H7 (cell line): ENCODE results near the gene P2RX4. TPM values are rescaled to one million over a fixed set of nuclear protein-coding genes. Genes with fewer than 3 reads are reported as not detected.
"Not testable (repeated sequence)": the region's sequence is repeated elsewhere in the genome, so short reads cannot be mapped to it uniquely, and the experiment has no call there.

Experiments
- DNase-seq: peaks from one replicate; pipeline ENCODE4 v3.0.0; 2012
- H3K27me3 ChIP-seq: 2 replicates; pipeline ENCODE4 v1.6.0; 2011; ENCODE audit warnings: mild to moderate bottlenecking, low read length; ENCODE audit not compliant: control insufficient read depth, insufficient read depth
- H3K36me3 ChIP-seq: replicated peaks from 2 replicates; pipeline ENCODE4 v1.5.1; 2011; ENCODE audit warnings: low read length; ENCODE audit not compliant: control insufficient read depth, insufficient read depth
- H3K4me3 ChIP-seq: 2 replicates; pipeline ENCODE4 v1.5.1; 2011; ENCODE audit warnings: low read depth, mild to moderate bottlenecking, control low read depth, low read length, moderate library complexity; ENCODE audit not compliant: insufficient read depth
- total RNA-seq: library from RNA; depleted of rRNA; stranded (reverse); fragments of >200 nt; shearing (Covaris generic); gene quantifications from 2 replicates; pipeline ENCODE4 v1.2.3, GENCODE V29; 2014; rRNA removed

Gene P2RX4
- total RNA-seq: 11.1 and 12.6 TPM in 2 replicates

DNA sequence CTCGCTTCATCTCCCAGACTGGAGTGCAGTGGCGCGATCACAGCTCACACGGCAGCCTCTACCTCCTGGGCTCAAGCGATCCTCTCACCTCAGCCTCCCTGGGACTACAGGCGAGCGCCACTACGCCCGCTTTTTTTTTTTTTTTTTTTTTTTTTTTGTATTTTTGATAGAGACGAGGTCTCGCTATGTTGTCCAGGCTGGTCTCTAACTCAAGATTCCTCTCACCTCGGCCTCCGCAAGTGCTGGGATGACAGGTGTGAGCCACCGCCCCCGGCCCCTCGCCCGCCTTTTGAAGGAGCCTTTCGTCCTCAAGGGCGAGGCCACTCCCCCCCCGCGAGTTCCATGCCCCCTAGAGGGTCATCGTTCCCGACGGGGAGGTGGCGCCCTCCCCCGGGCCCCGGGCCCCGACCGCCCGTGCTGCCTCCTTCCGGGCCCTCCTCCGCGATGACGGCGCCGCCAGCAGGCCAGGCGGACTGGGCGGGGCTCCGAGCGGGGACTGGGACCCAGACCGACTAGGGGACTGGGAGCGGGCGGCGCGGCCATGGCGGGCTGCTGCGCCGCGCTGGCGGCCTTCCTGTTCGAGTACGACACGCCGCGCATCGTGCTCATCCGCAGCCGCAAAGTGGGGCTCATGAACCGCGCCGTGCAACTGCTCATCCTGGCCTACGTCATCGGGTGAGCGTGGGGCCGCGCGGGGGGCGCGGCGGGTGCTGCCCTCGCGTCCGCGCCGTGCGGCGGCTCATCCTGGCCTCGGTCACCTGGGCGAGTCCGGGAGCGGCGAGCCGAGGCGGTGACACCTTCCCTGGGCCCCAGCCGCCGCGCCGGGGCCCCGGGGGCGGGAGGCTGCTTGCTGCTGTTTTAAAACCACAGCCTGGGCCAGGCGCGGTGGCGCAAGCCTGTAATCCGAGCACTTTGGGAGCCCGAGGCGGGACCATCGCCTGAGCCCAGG, at the start of gene P2RX4:
TSS of gene P2RX4 (plus strand) at position 506 of the 949 bp plus-strand sequence. CDS start at position 542, 36 bp downstream.
- peak; percentile 97 for DNase-seq
- Histone ChIP-seq H3K4me3 (peak within 1 kb of the TSS; percentile 87), H3K27me3 (0 out of 2 replicates have a peak, but pooled peaks cover 3% of the 10 kb centered on the region), H3K36me3 (no peaks in the 10 kb centered on the region; the same call in 1 of the 2 replicates)

- Histone ChIP-seq H3K27me3 (no peaks in the 10 kb centered on the region), H3K4me3 (no peak overlapping the region), H3K36me3 (no peaks in the 10 kb centered on the region)
- no peak for DNase-seq
Measured at GRCh38 chr12:121162384-121162783, 47.5 kb upstream of the P2RX4 start.

DNA sequence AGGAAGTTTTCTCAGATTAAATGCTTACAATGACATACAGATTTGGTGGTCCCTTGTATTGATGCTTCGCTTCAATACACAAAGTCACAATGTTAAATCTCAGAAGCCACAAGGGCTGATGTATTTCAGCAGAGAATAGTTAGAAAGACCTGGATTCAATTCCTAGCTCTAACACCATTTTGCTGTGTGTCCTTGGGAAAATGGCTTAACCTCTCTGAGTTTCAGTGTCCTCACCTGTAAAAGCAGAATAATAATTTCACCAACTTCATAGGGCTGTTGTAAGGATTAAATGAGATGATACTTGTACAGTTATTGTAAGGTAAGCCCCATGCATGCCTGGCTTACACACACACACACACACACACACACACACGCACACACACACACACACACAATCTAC, 46.9 kb upstream of the P2RX4 start:
- no peaks in the 10 kb centered on the region for H3K36me3 ChIP-seq
- DNase-seq: no peak
- no peaks in the 10 kb centered on the region for H3K27me3 ChIP-seq

DNA sequence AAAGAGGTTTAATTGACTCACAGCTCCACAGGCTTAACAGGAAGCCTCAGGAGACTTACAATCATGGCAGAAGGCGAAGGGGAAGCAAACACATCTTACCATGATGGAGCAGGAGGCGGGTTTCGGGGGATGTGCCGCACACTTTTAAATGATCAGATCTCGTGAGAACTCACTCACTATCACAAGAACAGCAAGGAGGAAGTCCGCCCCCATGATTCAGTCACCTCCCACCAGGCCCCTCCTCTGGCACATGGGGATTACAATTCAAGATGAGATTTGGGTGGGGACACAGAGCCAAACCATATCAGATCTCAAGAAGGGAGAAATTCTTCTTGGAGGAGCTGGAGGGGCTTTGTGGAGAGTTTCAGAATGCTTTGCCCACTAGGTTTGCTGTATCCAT, 45.1 kb upstream of the P2RX4 start:
- DNase-seq, H3K36me3 ChIP-seq, H3K27me3 ChIP-seq, H3K4me3 ChIP-seq: not testable (repeated sequence)

More for the DNA sequence above, 46.9 kb upstream of the P2RX4 start:
- no peak overlapping the region for H3K4me3 ChIP-seq

GRCh38 chr12:121165316-121165715, 44.6 kb upstream of the P2RX4 start:
- no peaks in the 10 kb centered on the region for H3K27me3 ChIP-seq
- no peaks in the 10 kb centered on the region for H3K36me3 ChIP-seq
- H3K4me3 ChIP-seq: no peak overlapping the region
- DNase-seq: no peak

GRCh38 chr12:121166356-121166755, 43.6 kb upstream of the P2RX4 start:
- no peaks in the 10 kb centered on the region for H3K36me3 ChIP-seq
- no peak for DNase-seq
- H3K4me3 ChIP-seq: no peak overlapping the region
- H3K27me3 ChIP-seq: no peaks in the 10 kb centered on the region

DNA sequence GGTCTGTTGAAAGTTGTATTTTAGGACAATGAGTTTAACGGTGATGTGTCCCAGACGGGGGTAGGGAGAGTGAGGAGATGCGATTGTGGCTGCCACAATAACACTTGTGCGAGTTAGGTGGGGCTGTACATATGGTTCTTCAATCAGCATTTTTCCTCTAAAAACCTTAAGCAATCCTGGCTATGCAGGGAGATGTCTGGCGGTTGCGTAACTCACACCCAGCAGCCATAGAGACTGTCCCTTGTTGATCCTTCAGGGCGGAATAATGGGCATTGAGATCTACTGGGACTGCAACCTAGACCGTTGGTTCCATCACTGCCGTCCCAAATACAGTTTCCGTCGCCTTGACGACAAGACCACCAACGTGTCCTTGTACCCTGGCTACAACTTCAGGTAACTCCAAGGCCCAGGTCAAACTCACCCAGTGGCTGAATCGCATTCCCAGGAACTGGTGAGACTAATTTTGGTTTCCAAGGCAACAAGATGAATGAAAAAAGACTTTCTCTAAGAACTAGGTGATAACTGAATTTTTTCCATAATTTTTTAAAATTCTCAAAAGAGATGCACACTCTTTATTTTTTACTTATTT, 42.6 kb upstream of the P2RX4 start:
- Histone ChIP-seq H3K27me3 (no peaks in the 10 kb centered on the region), H3K4me3 (no peak overlapping the region), H3K36me3 (no peaks in the 10 kb centered on the region)
- no peak for DNase-seq

DNA sequence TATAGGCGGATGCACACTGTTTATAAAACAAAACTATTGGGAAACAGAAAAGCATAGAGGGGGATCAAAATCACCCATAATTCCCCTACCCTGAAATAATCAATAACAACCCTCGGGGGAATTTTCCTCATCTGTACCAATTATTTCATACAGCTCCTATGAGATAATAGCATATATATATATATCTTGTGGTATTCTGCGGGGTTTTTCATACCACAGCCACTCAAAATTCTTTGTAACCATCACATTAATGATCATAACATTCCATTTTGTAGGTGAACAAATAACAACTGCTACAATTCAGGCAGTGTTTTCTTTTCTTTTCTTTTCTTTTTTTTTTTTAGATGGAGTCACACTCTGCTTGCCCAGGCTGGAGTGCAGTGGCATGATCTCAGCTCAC, 42.0 kb upstream of the P2RX4 start:
- H3K36me3 ChIP-seq: no peaks in the 10 kb centered on the region
- no peaks in the 10 kb centered on the region for H3K27me3 ChIP-seq
- H3K4me3 ChIP-seq: no peak overlapping the region
- DNase-seq: no peak

DNA sequence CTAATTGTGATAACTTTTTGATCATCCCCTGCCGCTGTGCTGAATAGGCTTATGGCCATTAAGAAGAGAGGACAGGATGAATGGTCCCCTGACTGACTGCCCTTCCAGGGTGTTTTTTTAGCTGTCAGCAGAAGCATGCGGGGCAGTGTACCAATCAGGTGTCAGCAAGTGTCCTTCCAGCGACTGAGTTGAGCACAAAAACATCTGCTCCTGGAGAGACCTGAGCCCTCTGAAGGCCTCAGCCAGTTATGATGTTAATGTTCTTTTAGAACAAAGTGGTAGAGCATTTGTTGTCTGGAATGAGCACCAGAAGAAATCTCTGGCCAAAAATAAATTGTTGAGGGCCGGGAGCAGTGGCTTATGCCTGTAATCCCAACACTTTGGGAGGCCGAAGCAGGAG, 39.8 kb upstream of the P2RX4 start:
- Histone ChIP-seq H3K4me3 (no peak overlapping the region), H3K27me3 (no peaks in the 10 kb centered on the region), H3K36me3 (no peaks in the 10 kb centered on the region)
- no peak for DNase-seq

GRCh38 chr12:121170611-121171260, 39.2 kb upstream of the P2RX4 start:
- no peaks in the 10 kb centered on the region for H3K36me3 ChIP-seq
- no peak for DNase-seq

GRCh38 chr12:121172145-121172544, 37.8 kb upstream of the P2RX4 start:
- Histone ChIP-seq H3K27me3 (no peaks in the 10 kb centered on the region), H3K36me3 (no peaks in the 10 kb centered on the region), H3K4me3 (no peak overlapping the region)
- DNase-seq: no peak

More at GRCh38 chr12:121170611-121171260, 39.2 kb upstream of the P2RX4 start:
- no peak overlapping the region for H3K4me3 ChIP-seq
- no peaks in the 10 kb centered on the region for H3K27me3 ChIP-seq

- no peaks in the 10 kb centered on the region for H3K27me3 ChIP-seq
- DNase-seq: no peak
- no peaks in the 10 kb centered on the region for H3K36me3 ChIP-seq
- H3K4me3 ChIP-seq: no peak overlapping the region
Measured at GRCh38 chr12:121175383-121176119, 34.4 kb upstream of the P2RX4 start.

DNA sequence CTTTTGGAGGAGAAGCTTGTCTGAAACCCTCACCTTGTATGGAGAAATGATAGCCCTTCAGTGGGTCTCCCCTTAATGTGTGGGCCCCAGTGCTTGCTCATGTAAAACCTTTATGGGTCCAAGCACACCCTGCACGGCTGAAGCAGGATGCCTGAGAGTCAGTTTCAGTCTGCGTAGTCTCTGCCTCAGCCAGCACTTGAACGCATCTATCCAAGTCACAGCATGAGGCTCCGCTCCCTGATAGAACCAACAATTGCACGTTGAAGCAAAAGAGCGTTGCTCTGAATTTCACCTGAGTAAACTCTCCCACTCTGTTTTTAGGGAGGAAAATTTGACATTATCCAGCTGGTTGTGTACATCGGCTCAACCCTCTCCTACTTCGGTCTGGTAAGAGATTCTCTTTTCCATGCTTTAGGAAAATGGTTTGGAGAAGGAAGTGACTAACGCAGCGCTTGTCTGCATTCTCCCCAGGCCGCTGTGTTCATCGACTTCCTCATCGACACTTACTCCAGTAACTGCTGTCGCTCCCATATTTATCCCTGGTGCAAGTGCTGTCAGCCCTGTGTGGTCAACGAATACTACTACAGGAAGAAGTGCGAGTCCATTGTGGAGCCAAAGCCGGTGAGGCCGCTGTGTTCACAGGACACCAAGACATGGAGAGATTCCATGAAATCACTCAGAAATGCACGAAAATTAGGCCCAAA, 33.0 kb upstream of the P2RX4 start:
- Histone ChIP-seq H3K36me3 (no peaks in the 10 kb centered on the region), H3K27me3 (no peaks in the 10 kb centered on the region), H3K4me3 (no peak overlapping the region)
- DNase-seq: no peak

DNA sequence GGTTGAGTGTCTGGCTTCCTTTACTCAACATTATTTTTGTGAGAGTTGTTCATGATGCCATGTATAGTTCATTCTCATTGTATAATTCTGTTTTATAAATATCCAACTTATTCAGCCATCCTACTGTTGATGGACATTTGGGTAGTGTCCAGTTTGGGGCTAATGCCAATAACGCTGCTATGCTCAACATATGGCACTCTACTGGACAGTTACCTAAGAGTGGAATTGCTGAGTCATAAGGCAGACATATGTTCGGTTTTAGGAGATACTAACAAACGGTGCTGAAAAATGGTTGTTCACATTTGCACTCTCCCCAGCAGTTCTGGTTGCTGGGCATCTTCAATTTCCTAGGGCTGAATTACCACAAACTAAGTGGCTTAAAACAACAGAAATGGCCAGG, 28.7 kb upstream of the P2RX4 start:
- no peaks in the 10 kb centered on the region for H3K36me3 ChIP-seq
- H3K27me3 ChIP-seq: no peaks in the 10 kb centered on the region
- DNase-seq: no peak
- H3K4me3 ChIP-seq: no peak overlapping the region
